ENCODE data around the gene TBC1D10B. TPM values are rescaled to one million over a fixed set of nuclear protein-coding genes. Genes with fewer than 3 reads are reported as not detected.

TBC1D10B gene
- total RNA-seq (12.1 TPM), polyA plus RNA-seq (25.0 TPM)
- long read RNA-seq, donor 1, partial matches to known transcripts = 0 of 1 reads
- long read RNA-seq, donor 1, other reads (novel, unspliced or antisense) = 0 of 1 reads
- long read RNA-seq, donor 2 = 0 reads
- long read RNA-seq, donor 3, transcript TBC1D10B-201 (9 exons, 3,350 nt) = major isoform, 5 of 5 reads
- long read RNA-seq, donor 3, partial matches to known transcripts = 0 of 5 reads
- long read RNA-seq, donor 3, other reads (novel, unspliced or antisense) = 0 of 5 reads
- long read RNA-seq, donor 4, partial matches to known transcripts = 0 of 3 reads
- long read RNA-seq, donor 4, other reads (novel, unspliced or antisense) = 0 of 3 reads
- long read RNA-seq, donor 5, transcript TBC1D10B-201 (9 exons, 3,350 nt) = major isoform, 10 of 12 reads
- long read RNA-seq, donor 5, partial matches to known transcripts = 0 of 12 reads
- long read RNA-seq, donor 5, other reads (novel, unspliced or antisense) = 0 of 12 reads
- long read RNA-seq, donor 6, transcript TBC1D10B-201 (9 exons, 3,350 nt) = major isoform, 8 of 8 reads
- long read RNA-seq, donor 6, partial matches to known transcripts = 0 of 8 reads
- long read RNA-seq, donor 6, other reads (novel, unspliced or antisense) = 0 of 8 reads
- long read RNA-seq, donor 7, partial matches to known transcripts = 0 of 5 reads
- long read RNA-seq, donor 7, other reads (novel, unspliced or antisense) = 0 of 5 reads
- long read RNA-seq, donor 8, partial matches to known transcripts = 0 of 2 reads
- long read RNA-seq, donor 8, other reads (novel, unspliced or antisense) = 0 of 2 reads
- long read RNA-seq, donor 9, partial matches to known transcripts = 0 of 3 reads
- long read RNA-seq, donor 9, other reads (novel, unspliced or antisense) = 0 of 3 reads
- long read RNA-seq, donor 10, partial matches to known transcripts = 12 of 15 reads
- long read RNA-seq, donor 10, other reads (novel, unspliced or antisense) = 0 of 15 reads

GRCh38 chr16:30370456-30371247, at the start of gene TBC1D10B:
TSS of gene TBC1D10B (minus strand) at chr16:30370494. CDS start at chr16:30370183, 311 bp downstream.
- no peaks in the 10 kb centered on the region for H3K27me3 ChIP-seq (ENCODE audit: control insufficient read depth in 2 of 2, insufficient read depth in 1 of 2, low read length in 1 of 2)

GRCh38 chr16:30418350-30419181, 48.3 kb upstream of the TBC1D10B start:
- H3K27me3 ChIP-seq (ENCODE audit: control insufficient read depth in 2 of 2, insufficient read depth in 1 of 2, low read length in 1 of 2) = no peaks in the 10 kb centered on the region
- H3K36me3 ChIP-seq (ENCODE audit: control insufficient read depth in 2 of 2, insufficient read depth in 2 of 2, low read length in 1 of 2) = peaks cover 20 to 23% of the 10 kb centered on the region in 2 donors
- H3K4me3 ChIP-seq (ENCODE audit: low read length in 2 of 2) = peak overlapping the region; percentile 53 to 63
- peak overlapping the region; percentile 72 to 87 for H3K27ac ChIP-seq (ENCODE audit: low read depth in 1 of 2, low read length in 1 of 2)
- WGBS = 76% methylated on average over 31 of the region's 31 CpGs
- no peak for DNase-seq (ENCODE audit: low read depth in 6 of 9, low spot score in 9 of 9)
- peaks cover 6 to 11% of the 10 kb centered on the region in 2 donors for H3K4me1 ChIP-seq (ENCODE audit: control insufficient read depth in 2 of 2, insufficient read depth in 2 of 2, low read length in 2 of 2)
- H3K9me3 ChIP-seq (ENCODE audit: control insufficient read depth in 2 of 2, insufficient read depth in 1 of 2, low read length in 1 of 2) = no peaks in the 10 kb centered on the region

More at GRCh38 chr16:30370456-30371247, at the start of gene TBC1D10B:
- WGBS = under 1% methylated on average over 40 of the region's 40 CpGs
- Histone ChIP-seq H3K4me1 (ENCODE audit: control insufficient read depth in 2 of 2, insufficient read depth in 2 of 2, low read length in 2 of 2) (peaks cover 36 to 54% of the 10 kb centered on the region in 2 donors), H3K9me3 (ENCODE audit: control insufficient read depth in 2 of 2, insufficient read depth in 1 of 2, low read length in 1 of 2) (peaks cover 0 to 8% of the 10 kb centered on the region in 2 donors), H3K27ac (ENCODE audit: low read depth in 1 of 2, low read length in 1 of 2) (peak within 1 kb of the TSS; percentile 82 to 97), H3K36me3 (ENCODE audit: control insufficient read depth in 2 of 2, insufficient read depth in 2 of 2, low read length in 1 of 2) (peaks cover 7 to 10% of the 10 kb centered on the region in 2 donors), H3K4me3 (ENCODE audit: low read length in 2 of 2) (peak within 1 kb of the TSS; percentile 80 to 83)
- DNase-seq (ENCODE audit: low read depth in 6 of 9, low spot score in 9 of 9) = peak; percentile 95 to 100 (median 99)

- peaks cover 6 to 11% of the 10 kb centered on the region in 2 donors for H3K4me1 ChIP-seq (ENCODE audit: control insufficient read depth in 2 of 2, insufficient read depth in 2 of 2, low read length in 2 of 2)
- H3K4me3 ChIP-seq (ENCODE audit: low read length in 2 of 2) = peak overlapping the region; percentile 53 to 63
- DNase-seq (ENCODE audit: low read depth in 6 of 9, low spot score in 9 of 9) = peak; percentile 81 to 96 (median 89)
- under 1% methylated on average over 140 of the region's 140 CpGs for WGBS
- no peaks in the 10 kb centered on the region for H3K27me3 ChIP-seq (ENCODE audit: control insufficient read depth in 2 of 2, insufficient read depth in 1 of 2, low read length in 1 of 2)
- peak overlapping the region; percentile 72 to 87 for H3K27ac ChIP-seq (ENCODE audit: low read depth in 1 of 2, low read length in 1 of 2)
- H3K36me3 ChIP-seq (ENCODE audit: control insufficient read depth in 2 of 2, insufficient read depth in 2 of 2, low read length in 1 of 2) = peaks cover 16 to 23% of the 10 kb centered on the region in 2 donors
- H3K9me3 ChIP-seq (ENCODE audit: control insufficient read depth in 2 of 2, insufficient read depth in 1 of 2, low read length in 1 of 2) = no peaks in the 10 kb centered on the region
Measured at GRCh38 chr16:30417529-30418349, 47.4 kb upstream of the TBC1D10B start.

GRCh38 chr16:30416624-30417528, 46.6 kb upstream of the TBC1D10B start:
- Histone ChIP-seq H3K27ac (ENCODE audit: low read depth in 1 of 2, low read length in 1 of 2) (peak overlapping the region in 1 of 2 donors; percentile 87), H3K4me1 (ENCODE audit: control insufficient read depth in 2 of 2, insufficient read depth in 2 of 2, low read length in 2 of 2) (peaks cover 6 to 11% of the 10 kb centered on the region in 2 donors), H3K27me3 (ENCODE audit: control insufficient read depth in 2 of 2, insufficient read depth in 1 of 2, low read length in 1 of 2) (no peaks in the 10 kb centered on the region), H3K36me3 (ENCODE audit: control insufficient read depth in 2 of 2, insufficient read depth in 2 of 2, low read length in 1 of 2) (peaks cover 12 to 20% of the 10 kb centered on the region in 2 donors), H3K9me3 (ENCODE audit: control insufficient read depth in 2 of 2, insufficient read depth in 1 of 2, low read length in 1 of 2) (no peaks in the 10 kb centered on the region), H3K4me3 (ENCODE audit: low read length in 2 of 2) (peak overlapping the region; percentile 53 to 63)
- 79% methylated on average over 18 of the region's 18 CpGs for WGBS
- DNase-seq (ENCODE audit: low read depth in 6 of 9, low spot score in 9 of 9) = no peak

- 97% methylated on average over 4 of the region's 4 CpGs for WGBS
- H3K4me1 ChIP-seq (ENCODE audit: control insufficient read depth in 2 of 2, insufficient read depth in 2 of 2, low read length in 2 of 2) = peaks cover 6 to 11% of the 10 kb centered on the region in 2 donors
- H3K9me3 ChIP-seq (ENCODE audit: control insufficient read depth in 2 of 2, insufficient read depth in 1 of 2, low read length in 1 of 2) = no peaks in the 10 kb centered on the region
- no peaks in the 10 kb centered on the region for H3K27me3 ChIP-seq (ENCODE audit: control insufficient read depth in 2 of 2, insufficient read depth in 1 of 2, low read length in 1 of 2)
- H3K36me3 ChIP-seq (ENCODE audit: control insufficient read depth in 2 of 2, insufficient read depth in 2 of 2, low read length in 1 of 2) = peaks cover 9 to 19% of the 10 kb centered on the region in 2 donors
- H3K4me3 ChIP-seq (ENCODE audit: low read length in 2 of 2) = no peak overlapping the region
- no peak overlapping the region for H3K27ac ChIP-seq (ENCODE audit: low read depth in 1 of 2, low read length in 1 of 2)
- no peak for DNase-seq (ENCODE audit: low read depth in 6 of 9, low spot score in 9 of 9)
Measured at GRCh38 chr16:30416047-30416603, 45.8 kb upstream of the TBC1D10B start.

- Histone ChIP-seq H3K36me3 (ENCODE audit: control insufficient read depth in 2 of 2, insufficient read depth in 2 of 2, low read length in 1 of 2) (peaks cover 3 to 20% of the 10 kb centered on the region in 2 donors), H3K9me3 (ENCODE audit: control insufficient read depth in 2 of 2, insufficient read depth in 1 of 2, low read length in 1 of 2) (no peaks in the 10 kb centered on the region), H3K4me1 (ENCODE audit: control insufficient read depth in 2 of 2, insufficient read depth in 2 of 2, low read length in 2 of 2) (peaks cover 9 to 18% of the 10 kb centered on the region in 2 donors), H3K4me3 (ENCODE audit: low read length in 2 of 2) (no peak overlapping the region), H3K27ac (ENCODE audit: low read depth in 1 of 2, low read length in 1 of 2) (no peak overlapping the region), H3K27me3 (ENCODE audit: control insufficient read depth in 2 of 2, insufficient read depth in 1 of 2, low read length in 1 of 2) (no peaks in the 10 kb centered on the region)
- DNase-seq (ENCODE audit: low read depth in 6 of 9, low spot score in 9 of 9) = no peak
- WGBS = 97% methylated on average over 5 of the region's 5 CpGs
Measured at GRCh38 chr16:30414159-30414558, 43.9 kb upstream of the TBC1D10B start.
